IMR-90 (cell line): ENCODE data around the gene CFAP157. TPM values are rescaled to one million over a fixed set of nuclear protein-coding genes. Genes with fewer than 3 reads are reported as not detected.

Experiments used
- ATAC-seq: fragments of 200-7000 bp; cut with Tn5 transposase; 2 replicates; pipeline ENCODE4 v1.9.1; 2020; ENCODE audit warnings: low read depth, mild to moderate bottlenecking, moderate library complexity
- BruUV-seq: library from RNA; stranded (reverse); fragments of 400-500 nt; replicated peaks from 2 replicates; lab custom pipeline; 2021; lab: Mats Ljungman, UMichigan
- CTCF ChIA-PET: fragments of 300-600 bp; formaldehyde crosslinking; extraction: SDS; loops from one replicate; lab custom pipeline; 2021; ENCODE audit warnings: antibody characterized with exemption; lab: Yijun Ruan, JAX
- POLR2A ChIA-PET: fragments of 300-600 bp; sonication (Branson Sonifier 250); formaldehyde crosslinking; loops from one replicate; lab custom pipeline; 2022; ENCODE audit warnings: antibody characterized with exemption; ENCODE audit not compliant: unreplicated experiment; lab: Charles Lee
- DNase-seq: peaks from one replicate; pipeline ENCODE4 v3.0.0; 2013
- H2AFZ ChIP-seq: replicated peaks from 2 replicates; pipeline ENCODE3; 2013; ENCODE audit warnings: low read length, mild to moderate bottlenecking; ENCODE audit not compliant: poor library complexity
- H2AK5ac ChIP-seq: 2 replicates; pipeline ENCODE4 v1.6.1; 2013; ENCODE audit warnings: low read depth, low read length, inconsistent platforms
- H2AK9ac ChIP-seq: replicated peaks from 2 replicates; pipeline ENCODE3; 2013; ENCODE audit warnings: mild to moderate bottlenecking, low read depth, low read length, moderate library complexity; ENCODE audit not compliant: poor library complexity
- H2BK120ac ChIP-seq: 2 replicates; pipeline ENCODE4 v1.6.1; 2013; ENCODE audit warnings: low read depth, low read length, inconsistent platforms
- H2BK15ac ChIP-seq: 3 replicates; pipeline ENCODE4 v1.6.1; 2013; ENCODE audit warnings: low read depth, low read length, inconsistent platforms
- H2BK20ac ChIP-seq: 2 replicates; pipeline ENCODE4 v1.6.1; 2013; ENCODE audit warnings: low read depth, mild to moderate bottlenecking, inconsistent platforms, low read length, moderate library complexity
- H2BK5ac ChIP-seq: 2 replicates; pipeline ENCODE4 v1.6.1; 2013; ENCODE audit warnings: mild to moderate bottlenecking, low read depth, low read length, inconsistent platforms; ENCODE audit not compliant: poor library complexity, severe bottlenecking
- H3K14ac ChIP-seq: replicated peaks from 2 replicates; pipeline ENCODE4 v1.6.1; 2013; ENCODE audit warnings: low read depth, low read length, inconsistent platforms
- H3K18ac ChIP-seq: 2 replicates; pipeline ENCODE4 v1.6.1; 2013; ENCODE audit warnings: low read depth, low read length, control low read depth
- H3K23ac ChIP-seq: 2 replicates; pipeline ENCODE4 v1.6.1; 2013; ENCODE audit warnings: low read depth, low read length, inconsistent platforms
- H3K27ac ChIP-seq: 2 replicates; pipeline ENCODE4 v1.5.1; 2013; ENCODE audit warnings: mild to moderate bottlenecking, control low read depth, low read length; ENCODE audit not compliant: insufficient read depth
- H3K27me3 ChIP-seq: 2 replicates; pipeline ENCODE4 v1.6.1; 2013; ENCODE audit warnings: low read length; ENCODE audit not compliant: control insufficient read depth, insufficient read depth
- H3K36me3 ChIP-seq: 2 replicates; pipeline ENCODE4 v1.6.1; 2013; ENCODE audit warnings: low read length, mixed read lengths; ENCODE audit not compliant: control insufficient read depth, insufficient read depth
- H3K4ac ChIP-seq: 2 replicates; pipeline ENCODE4 v1.6.1; 2013; ENCODE audit warnings: low read depth, low read length, inconsistent platforms
- H3K4me1 ChIP-seq: 2 replicates; pipeline ENCODE4 v1.6.1; 2013; ENCODE audit warnings: low read length, mixed read lengths; ENCODE audit not compliant: control insufficient read depth, insufficient read depth
- H3K4me2 ChIP-seq: 2 replicates; pipeline ENCODE4 v1.6.1; 2013; ENCODE audit warnings: low read depth, mild to moderate bottlenecking, control low read depth, low read length, moderate library complexity
- H3K4me3 ChIP-seq: 2 replicates; pipeline ENCODE4 v1.5.1; 2013; ENCODE audit warnings: low read depth, mild to moderate bottlenecking, control low read depth, low read length, moderate library complexity; ENCODE audit not compliant: insufficient read depth
- H3K56ac ChIP-seq: 2 replicates; pipeline ENCODE4 v1.6.1; 2013; ENCODE audit warnings: low read length, inconsistent platforms; ENCODE audit not compliant: insufficient read depth; ENCODE audit errors: extremely low read depth
- H3K79me1 ChIP-seq, 2 experiments: 2 replicates each; pipeline ENCODE4 v1.6.1; 2013; ENCODE audit warnings: low read length in 2 of 2, inconsistent platforms in 1 of 2, low read depth in 1 of 2
- H3K9ac ChIP-seq: 2 replicates; pipeline ENCODE4 v1.6.1; 2013; ENCODE audit warnings: low read depth, low read length, control low read depth
- H3K9me1 ChIP-seq: 2 replicates; pipeline ENCODE4 v1.6.1; 2013; ENCODE audit warnings: low read length, inconsistent platforms; ENCODE audit not compliant: insufficient read depth
- H3K9me3 ChIP-seq: 2 replicates; pipeline ENCODE4 v1.6.1; 2013; ENCODE audit warnings: low read length; ENCODE audit not compliant: control insufficient read depth, insufficient read depth
- H4K20me1 ChIP-seq: 2 replicates; pipeline ENCODE4 v1.6.1; 2013; ENCODE audit warnings: low read length, inconsistent platforms; ENCODE audit not compliant: insufficient read depth
- H4K5ac ChIP-seq: 2 replicates; pipeline ENCODE4 v1.6.1; 2013; ENCODE audit warnings: mild to moderate bottlenecking, low read depth, low read length, control low read depth
- H4K8ac ChIP-seq, 2 experiments: 2 replicates each; pipeline ENCODE4 v1.6.1; 2013; ENCODE audit warnings: low read depth in 2 of 2, low read length in 2 of 2, control low read depth in 1 of 2, inconsistent platforms in 1 of 2
- H4K91ac ChIP-seq: 2 replicates; pipeline ENCODE4 v1.6.1; 2013; ENCODE audit warnings: low read depth, low read length, inconsistent platforms; ENCODE audit not compliant: insufficient read depth
- BHLHE40 ChIP-seq: fragments of 150-350 bp; IDR thresholded peaks from 2 replicates; pipeline ENCODE4 v1.6.1; 2016; ENCODE audit warnings: mild to moderate bottlenecking, low read depth, low read length
- SMC3 ChIP-seq: fragments of 150-350 bp; IDR thresholded peaks from 2 replicates; pipeline ENCODE4 v1.6.1; 2016; ENCODE audit warnings: low read depth, mild to moderate bottlenecking, antibody characterized with exemption, low read length, moderate library complexity
- WGBS, 2 experiments: methylation state at CpG; one replicate each; pipeline versions ENCODE4 v1.1.5 to v1.1.7; 2013; ENCODE audit warnings: missing lambda C conversion rate in 2 of 2; ENCODE audit not compliant: insufficient read length in 1 of 2; ENCODE audit errors: extremely low coverage in 2 of 2; 5-methylcytosine and 5-hydroxymethylcytosine counted together
- dilution Hi-C: fragments of 300-500 bp; cut with HindIII; formaldehyde crosslinking; loops from one replicate; pipeline ENCODE4 v1.14.3; 2018; ENCODE audit warnings: low sequenced_read_pairs; ENCODE audit not compliant: unreplicated experiment
- in situ Hi-C: fragments of 300-500 bp; cut with MboI; formaldehyde crosslinking; loops from 3 replicates; pipeline ENCODE4 v1.14.3; 2019; ENCODE audit warnings: low sequenced_read_pairs, inconsistent platforms, mixed read lengths
- intact Hi-C: fragments of 100-400 bp; cut with micrococcal nuclease; formaldehyde crosslinking; loops from 2 replicates; pipeline ENCODE4 v1.10.0; 2022
- polyA plus RNA-seq, 3 experiments: library from polyadenylated mRNA; depleted of rRNA; stranded (reverse); fragments of >200 nt; gene quantifications; 2 replicates each; pipeline ENCODE4 v1.2.3, GENCODE V29; 2012; ENCODE audit warnings: low replicate concordance in 1 of 3
- total RNA-seq: library from RNA; depleted of rRNA; stranded (reverse); fragments of >200 nt; gene quantifications from 2 replicates; pipeline ENCODE4 v1.2.3, GENCODE V29; 2012

Gene CFAP157
- total and polyA plus RNA-seq, 2 of the 4 experiments (the other 2 are of a cell fraction): not detected

- ATAC-seq: no peak
- Histone ChIP-seq H3K4ac (no peak overlapping the region), H4K20me1 (peaks cover 7% of the 10 kb centered on the region; the same call in 1 of the 2 replicates), H2BK120ac (no peak overlapping the region), H3K27ac (no peak overlapping the region), H3K27me3 (0 out of 2 replicates have a peak, but pooled peaks cover 3% of the 10 kb centered on the region), H3K56ac (no peak overlapping the region), H3K9me3 (no peaks in the 10 kb centered on the region), H3K9ac (no peak overlapping the region), H2BK15ac (no peak overlapping the region), H4K91ac (no peak overlapping the region), H3K4me2 (peak overlapping the region; percentile 56), H2AK5ac (0 out of 2 replicates have a peak overlapping the region, but pooled peaks have one; percentile 4), H3K9me1 (0 out of 2 replicates have a peak, but pooled peaks cover 5% of the 10 kb centered on the region), H3K36me3 (peaks cover 5% of the 10 kb centered on the region; the same call in 1 of the 2 replicates), H2BK20ac (no peak overlapping the region), H3K4me1 (peaks cover 6% of the 10 kb centered on the region), H4K5ac (no peak overlapping the region), H2AFZ (peak overlapping the region; percentile 95), H3K14ac (no peak overlapping the region), H3K4me3 (no peak overlapping the region), H2AK9ac (peak overlapping the region; percentile 76), H2BK5ac (no peak overlapping the region), H3K79me1 (peaks cover 4 to 12% of the 10 kb centered on the region in 2 experiments; a peak in 2 of 4 replicates), H3K23ac (no peak overlapping the region), H3K18ac (no peak overlapping the region), H4K8ac (no peak overlapping the region)
- ChIA-PET POLR2A (no interaction called here), CTCF (interaction anchor here (0.9 to 2.0 kb wide), 5 partner anchors 14 to 188 kb away, joined by 3 to 12 read pairs (median 3); no protein-coding TSS in a partner anchor)
- no peak for TF ChIP-seq SMC3
- peak; percentile 54 for TF ChIP-seq BHLHE40
- in situ Hi-C loops: loop anchor here (5.0 kb wide), 1 partner anchor 47 kb away; no protein-coding TSS in a partner anchor
- DNase-seq: no peak
- 52% methylated on average over 3 of the region's 15 CpGs; no CpG with 5 or more reads in 1 of the 2 experiments for WGBS, 2 experiments
- no TSS peak for BruUV-seq
- intact Hi-C loops: loop anchor here (1.0 to 2.0 kb wide), 4 partner anchors 50 to 186 kb away; partner anchors contain the start of gene STXBP1
- dilution Hi-C loops: no loop called here
Observed at GRCh38 chr9:127735530-127736185, 28.9 kb downstream of the CFAP157 start.
